ENCODE measurements around the gene PRDM10.
"Not testable (repeated sequence)": the region's sequence is repeated elsewhere in the genome, so short reads cannot be mapped to it uniquely, and the experiment has no call there.

PRDM10 gene

DNA sequence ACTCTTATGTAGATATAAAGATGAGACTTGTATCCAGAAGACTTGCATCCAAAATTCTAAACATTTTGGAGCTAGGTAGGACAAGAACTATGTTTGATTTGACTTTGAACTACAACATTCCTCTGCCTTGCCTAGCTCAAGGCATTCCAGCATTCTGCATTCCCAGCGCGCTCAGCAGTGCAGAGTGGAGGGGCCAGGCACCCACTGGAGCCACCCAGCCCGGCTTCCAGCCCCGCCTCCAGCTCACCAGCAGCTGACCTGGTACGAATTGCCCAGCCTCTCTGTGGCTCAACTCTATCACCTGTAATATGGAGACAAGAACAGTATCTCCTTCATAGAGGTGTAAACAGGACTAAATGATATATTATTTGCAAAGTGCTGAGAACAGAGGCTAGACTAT, 28.8 kb downstream of the PRDM10 start:
- no peak for DNase-seq

DNA sequence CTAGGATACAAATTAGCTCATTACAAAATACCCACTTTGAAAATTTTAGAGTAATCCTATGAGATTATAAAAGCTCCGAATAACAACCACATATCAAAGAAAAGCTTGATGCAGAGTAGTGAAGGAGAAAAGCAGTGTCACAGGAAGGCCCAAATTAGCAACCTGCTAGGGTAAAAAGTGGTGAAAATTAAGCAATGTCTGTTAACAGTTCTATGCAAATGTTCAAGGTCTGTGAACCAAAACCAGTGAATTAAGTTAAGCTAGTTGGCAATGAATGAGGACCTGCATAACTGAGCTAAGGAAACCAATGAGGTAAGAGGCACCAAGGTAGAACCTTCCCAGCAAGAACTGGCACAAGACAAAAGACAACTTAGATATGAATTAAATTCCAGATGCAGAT, 29.6 kb downstream of the PRDM10 start:
- no peak for DNase-seq

DNA sequence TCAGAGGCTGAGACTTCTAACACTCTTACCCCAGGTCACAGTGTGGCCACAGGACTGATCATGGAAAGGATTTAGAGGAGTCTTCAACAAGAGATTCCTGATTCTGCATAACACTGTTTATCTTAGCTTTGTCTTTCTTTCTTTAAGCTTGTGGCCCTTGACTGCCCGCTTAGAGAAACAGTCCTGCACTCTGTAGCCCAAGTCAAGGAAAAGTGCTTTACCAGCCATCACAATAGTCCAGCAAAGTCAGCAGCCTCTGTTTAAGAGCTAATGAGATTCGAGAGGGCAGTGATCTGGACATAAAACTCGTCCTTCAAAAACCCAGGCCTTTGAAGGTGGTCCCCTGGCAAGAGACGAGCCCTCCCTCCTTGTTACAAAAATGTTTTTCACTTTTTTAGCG, 30.0 kb downstream of the PRDM10 start:
- DNase-seq: no peak

DNA sequence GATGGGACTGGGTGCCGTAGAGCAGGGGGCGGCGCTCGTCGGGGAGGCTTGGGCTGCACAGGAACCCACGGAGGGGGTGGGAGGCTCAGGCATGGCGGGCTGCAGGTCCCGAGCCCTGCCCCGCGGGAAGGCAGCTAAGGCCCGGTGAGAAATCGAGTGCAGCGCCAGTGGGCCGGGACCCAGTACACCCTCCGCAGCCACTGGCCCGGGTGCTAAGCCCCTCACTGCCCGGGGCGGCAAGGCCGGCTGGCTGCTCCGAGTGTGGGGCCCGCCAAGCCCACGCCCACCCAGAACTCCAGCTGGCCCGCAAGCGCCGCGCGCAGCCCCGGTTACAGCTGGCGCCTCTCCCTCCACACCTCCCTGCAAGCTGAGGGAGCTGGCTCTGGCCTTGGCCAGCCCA, 30.8 kb downstream of the PRDM10 start:
- DNase-seq: not testable (repeated sequence)

DNA sequence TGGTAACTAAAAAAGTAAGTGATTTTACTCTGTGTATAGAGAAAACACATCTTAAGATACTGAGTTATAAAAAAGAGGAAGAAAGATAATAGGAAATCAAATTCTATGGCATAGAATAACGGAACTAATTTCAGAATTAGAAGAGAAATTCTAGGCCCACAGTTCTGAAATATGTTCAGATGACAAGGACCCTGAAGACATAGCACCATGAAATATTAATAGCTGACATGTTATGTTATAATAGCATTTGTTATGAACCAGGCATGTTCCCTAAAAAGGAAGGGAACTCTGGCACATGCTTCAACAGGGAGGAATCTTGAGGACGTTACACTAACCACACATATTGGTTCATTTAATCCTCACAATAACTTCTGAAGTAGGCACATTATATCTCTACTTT, 32.7 kb downstream of the PRDM10 start:
- no peak for DNase-seq

DNA sequence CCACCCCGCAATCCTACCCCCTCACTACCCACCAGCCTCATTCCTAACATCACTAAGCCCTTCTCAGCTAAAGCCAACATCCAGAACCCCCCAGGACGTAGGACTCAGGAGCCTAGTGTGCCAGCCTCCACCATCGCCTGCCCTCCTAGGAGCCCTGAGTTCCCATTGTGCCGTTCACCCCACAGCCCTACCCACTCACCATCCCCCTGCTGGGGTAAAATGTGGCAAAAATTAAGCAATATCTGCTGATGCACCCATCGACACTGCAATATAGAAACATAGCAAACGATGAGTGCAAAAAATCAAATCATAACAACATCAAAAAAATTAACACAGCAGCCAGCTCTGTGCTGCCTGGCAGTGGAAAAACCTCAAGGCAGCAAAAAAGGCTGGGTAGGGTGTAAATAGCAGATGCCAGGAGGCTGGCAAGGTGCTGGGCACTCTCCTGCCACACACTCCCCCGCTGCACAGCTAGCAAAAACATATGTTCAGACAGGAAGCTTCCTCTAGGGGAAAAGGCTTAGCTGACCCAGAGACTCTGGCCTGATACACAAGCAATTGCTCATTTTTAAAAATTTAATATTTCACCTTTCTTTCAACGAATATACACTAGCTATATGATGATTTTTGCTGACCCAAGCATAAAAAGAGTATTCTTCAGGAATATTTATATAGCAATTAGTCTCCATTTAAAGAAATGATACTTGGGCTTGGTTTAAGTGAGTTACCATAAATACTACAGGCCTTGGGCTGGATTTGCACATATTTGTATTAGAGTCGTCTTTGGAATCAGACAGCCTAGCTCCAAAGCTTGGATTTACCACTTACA, 33.8 kb downstream of the PRDM10 start:
- no peak for DNase-seq

DNA sequence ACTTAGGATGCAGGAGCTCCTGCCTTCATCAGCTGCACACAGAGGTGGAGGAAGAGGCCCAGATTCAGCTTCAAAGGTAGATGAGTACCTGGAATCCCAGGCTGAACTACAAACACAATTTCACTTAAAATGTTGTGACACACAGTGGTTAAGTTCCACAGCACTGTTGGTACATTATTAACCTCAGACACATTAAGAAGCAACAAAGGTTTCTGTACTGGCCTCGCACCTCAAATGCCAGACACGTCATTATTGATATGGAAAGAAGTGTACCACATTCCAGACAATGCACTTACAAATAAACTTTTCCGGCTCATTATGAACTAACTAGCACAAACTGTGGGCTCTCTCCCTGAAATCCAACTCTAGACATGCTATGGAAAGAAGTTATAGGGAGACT, 34.6 kb downstream of the PRDM10 start:
- DNase-seq: no peak

DNA sequence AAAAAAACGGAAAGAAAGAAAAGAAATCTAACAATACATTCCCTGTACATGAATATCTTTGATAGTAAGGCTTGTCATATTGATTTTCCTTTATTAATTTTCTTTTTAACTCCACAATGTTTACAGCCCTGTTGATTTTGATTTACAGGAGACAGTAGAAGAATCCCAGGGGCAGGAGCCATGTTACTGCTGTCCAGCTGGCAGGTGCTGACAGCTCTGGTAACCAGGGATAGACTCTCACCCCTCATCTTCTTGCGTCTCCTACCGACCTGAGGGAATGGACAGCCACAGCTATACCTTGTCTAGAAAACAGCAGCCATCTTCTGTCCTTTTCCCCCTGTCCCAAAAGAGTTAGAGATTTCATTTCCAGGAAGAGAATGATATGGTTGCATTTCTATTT, 37.4 kb downstream of the PRDM10 start:
- DNase-seq: no peak

DNA sequence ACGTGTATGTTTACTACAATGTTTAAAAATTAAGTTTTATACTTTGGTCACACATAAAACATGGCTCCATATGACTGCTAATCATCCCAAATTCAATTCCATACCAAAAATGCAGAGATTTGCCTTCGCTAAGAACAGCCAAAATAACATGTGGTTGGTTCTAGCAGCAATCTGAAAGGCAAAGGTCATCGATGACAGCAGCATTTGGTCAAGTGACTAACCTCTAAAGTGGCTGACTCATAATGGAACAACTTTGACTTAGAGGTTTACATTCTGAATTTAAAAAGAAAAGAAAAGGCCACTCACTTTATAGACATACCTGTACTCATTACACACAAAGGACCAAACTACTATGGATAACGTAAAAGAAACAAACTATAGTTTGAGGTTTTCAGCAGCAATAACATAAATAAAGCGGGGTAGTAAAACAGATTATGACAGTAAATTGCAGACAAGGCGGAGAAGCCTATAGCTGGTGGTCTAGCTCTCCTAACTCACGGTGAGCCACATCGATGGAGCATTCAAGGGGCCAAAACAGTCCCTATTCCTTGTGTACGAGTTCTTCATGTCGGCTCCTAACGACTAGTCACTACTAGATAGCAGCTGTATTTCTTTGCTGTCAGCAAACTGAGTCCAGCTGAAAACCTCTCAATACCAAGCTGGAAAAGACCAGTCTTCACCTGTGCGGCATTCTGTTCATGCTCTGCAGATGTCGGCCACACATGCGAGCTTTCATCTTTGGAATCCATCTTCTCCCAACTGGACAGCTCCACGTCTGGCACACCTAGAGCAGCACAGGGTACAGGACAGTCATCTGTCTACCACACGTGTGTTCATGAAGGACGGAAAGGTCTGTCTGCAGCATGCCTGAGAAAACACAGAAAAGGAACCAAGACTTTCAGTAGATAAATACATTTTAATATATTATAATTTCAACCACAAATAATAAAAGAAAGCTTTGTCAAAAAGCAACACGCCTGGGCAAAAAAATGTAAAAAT, 42.1 kb downstream of the PRDM10 start:
- DNase-seq: no peak

DNA sequence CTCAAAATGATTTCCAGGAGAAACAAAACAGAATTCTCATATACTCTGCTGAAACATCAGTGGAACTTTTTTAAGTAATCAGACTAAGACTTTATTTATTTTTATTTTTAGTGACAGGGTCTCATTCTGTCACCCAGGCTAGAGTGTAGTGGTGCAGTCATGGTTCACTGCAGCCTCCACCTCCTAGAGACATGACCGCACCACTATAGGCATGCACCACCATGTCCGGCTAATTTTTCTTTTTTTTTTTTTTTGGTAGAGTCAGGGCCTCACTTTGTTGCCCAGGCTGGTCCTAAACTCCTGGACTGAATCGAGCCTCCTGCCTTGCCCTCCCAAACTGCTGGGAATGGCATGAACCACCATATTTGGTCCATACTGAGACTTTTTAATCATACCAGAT, 42.9 kb downstream of the PRDM10 start:
- no peak for DNase-seq

DNA sequence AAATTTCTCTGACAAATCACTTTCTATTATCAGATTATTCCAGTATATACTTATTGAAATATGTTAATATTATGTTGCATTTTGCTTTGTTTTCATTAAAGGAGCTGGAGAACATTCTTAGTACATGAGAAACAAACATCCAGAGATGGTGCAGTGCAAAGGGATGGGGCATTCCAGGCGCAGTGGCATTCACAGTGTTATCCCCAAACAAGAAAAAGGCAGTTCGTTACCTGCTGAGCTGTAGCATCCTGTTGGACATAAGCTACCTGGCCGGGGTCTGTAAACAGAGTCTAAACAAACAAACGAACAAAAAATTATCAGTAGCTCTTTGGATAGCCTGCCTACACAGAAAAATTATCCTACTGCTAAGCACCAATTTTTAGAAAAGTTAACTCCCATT, 47.4 kb downstream of the PRDM10 start:
- DNase-seq: no peak

DNA sequence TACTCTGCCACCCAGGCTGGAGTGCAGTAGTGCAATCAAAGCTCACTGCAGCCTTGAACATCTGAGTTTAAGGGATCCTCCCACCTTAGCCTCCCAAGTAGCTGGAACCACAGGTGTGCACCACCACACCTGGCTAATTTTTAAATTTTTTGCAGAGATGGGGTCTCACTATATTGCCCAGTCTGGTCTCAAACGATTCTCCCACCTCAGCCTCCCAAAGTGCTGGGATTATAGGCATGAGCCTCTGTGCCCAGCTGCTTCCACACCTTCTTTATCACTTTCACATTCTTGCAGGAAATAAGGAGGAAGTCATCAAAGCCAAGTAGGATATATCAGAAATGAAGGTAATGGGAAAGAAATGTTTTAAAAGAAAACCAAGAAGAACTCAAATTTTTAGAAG, 47.9 kb downstream of the PRDM10 start:
- not testable (repeated sequence) for DNase-seq

DNA sequence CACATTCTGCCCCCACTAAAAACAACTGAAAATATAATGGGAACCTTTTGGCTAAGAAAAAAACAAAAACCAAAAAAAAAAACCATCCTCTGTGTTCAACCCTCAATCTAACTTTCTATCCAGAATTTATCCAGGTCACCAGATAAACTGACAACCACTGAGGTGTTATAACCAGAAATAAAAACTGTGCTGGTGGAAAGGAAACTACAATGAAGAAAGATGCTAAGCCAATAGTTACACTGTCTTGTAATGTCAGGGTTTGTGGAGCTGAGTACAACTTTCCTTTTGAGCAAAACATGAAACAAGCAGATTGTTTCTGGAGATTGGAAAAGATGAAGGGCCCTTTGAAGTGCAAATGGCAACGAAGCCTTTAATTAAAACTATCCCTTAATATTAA, 50.8 kb downstream of the PRDM10 start:
- no peak for DNase-seq

DNA sequence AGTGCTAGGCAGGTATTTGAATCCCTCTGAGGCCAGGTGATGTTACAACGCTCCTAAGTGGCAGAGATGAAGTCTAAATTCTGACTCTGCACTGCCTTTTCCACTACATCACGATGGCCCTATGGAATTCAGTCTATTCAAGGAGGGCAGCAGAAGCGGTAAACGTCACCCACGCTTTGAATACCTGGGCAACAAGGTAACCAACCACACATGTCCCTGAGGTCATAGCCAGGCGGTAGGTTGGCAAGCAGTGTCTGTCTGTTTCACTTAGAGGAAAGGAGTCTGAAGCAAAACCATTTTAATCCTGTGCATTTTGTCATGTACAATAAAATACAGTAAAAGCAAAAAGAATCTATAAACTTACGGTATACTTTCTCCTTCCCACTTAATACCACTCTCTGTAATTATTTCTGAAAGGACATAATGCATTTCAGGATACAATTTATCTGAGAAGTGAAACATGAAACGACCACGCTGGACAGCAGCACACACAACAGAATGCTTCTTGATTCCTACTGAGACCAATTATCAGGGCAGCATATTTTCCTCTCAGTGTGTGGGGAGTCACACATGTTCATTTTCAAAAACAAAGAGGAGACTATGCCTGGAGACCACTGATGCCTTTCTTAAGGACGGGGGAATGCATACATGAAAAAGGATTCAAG, 51.3 kb downstream of the PRDM10 start:
- no peak for DNase-seq

DNA sequence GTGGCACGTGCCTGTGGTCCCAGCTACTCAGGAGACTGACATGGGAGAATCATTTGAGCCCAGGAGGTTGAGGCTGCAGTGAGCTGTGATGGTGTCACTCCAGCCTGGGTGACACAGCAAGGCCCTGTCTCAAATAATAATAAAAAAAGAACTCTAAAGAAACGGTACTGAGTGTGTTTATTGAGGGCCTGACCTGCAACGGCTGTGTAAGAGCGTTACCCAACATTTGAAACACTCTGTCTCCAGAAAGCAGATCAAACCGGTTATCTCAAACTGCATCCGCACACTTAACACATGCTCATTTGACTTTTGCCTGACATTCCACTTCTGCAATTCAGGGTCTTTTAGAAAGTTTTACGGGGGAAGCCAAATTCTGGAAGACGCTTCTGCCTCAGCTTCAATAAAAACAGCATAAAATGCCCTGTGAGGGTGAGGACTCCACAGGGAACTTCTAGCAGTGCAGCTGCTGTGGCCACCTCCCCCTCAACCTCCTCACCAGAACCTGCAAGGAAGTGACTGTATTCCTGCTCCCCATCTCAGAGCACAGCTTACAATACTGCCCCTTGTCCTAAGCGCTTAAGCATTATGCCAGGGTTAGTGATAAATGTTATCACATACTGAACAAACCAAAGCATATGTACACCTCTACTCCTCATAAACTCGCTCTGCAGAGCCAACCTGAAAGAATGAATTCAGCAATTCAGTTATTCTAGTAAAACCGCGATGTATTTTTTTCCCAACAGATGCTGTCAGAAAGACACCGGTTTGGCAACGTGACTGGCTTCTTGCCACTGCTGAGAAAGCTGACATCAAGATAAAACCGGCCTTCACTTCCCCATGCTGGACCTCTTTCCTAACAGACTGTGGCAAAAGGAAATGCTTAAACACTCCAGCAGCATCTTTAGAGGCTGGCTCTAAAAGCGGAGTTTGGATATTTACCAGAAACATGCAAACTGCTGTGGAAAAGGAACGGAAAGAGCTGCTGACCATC, 52.2 kb downstream of the PRDM10 start:
- DNase-seq: no peak

DNA sequence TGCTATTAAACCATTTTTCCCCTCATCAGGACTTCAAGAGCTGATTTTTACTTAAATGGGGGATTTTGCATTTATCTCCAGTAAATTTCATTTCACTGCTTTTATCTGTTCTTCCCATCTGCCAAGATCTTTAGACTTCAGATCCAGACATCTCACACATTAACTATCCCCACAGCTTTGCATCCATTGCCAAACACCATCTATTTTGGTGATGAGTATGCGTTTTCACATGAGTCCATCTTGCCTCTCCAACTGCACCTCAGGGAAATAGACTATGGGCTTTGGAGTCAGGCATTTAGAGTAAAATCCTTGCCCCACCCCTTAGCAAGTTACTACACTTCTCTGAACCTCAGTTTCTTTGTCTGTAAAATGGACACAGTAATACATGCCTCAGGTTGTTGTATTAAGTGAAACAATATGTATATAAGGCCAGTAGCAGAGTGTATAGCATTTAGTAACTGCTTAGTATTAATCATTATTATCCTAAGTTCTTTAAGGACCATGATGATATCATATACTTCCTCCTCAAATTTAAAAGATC, 53.6 kb downstream of the PRDM10 start:
- no peak for DNase-seq

DNA sequence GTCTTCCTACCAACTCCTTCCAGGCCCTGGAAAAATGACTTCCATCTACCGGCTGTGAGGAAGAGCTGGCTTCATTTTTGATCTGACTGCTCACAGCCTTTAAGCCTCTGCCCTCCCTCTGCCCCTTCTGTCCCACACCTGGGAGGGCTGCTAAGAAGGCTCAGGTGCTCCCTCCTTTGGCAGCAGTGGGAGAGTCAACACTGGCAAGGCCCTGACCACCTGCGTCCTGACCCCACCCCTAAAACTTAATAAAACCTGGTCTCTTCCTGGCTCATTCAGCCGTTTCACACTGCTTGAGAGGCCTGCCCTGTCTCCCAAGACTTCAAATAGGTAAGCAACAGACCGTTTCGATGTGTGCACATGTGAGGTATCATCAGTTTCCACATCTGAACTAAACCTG, 55.2 kb downstream of the PRDM10 start:
- DNase-seq: no peak

DNA sequence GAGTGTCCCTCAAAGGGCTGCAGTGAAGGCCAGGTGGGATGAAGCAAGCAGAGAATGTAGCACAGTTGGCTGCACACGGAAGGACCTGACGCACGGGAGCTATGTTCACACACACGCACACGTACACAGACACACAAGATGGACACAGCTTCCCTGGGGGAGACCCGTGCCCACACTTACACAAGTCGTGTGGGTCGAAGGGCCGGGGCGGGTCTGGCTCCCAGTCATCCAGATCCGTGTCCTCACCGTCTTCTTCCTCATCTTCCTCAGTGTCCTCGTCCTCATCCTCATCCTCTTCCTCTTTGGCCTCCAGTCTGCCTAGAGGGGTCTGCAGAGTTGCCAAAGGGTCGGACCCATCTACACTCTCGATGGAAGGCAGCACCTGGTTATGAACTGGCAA, 55.7 kb downstream of the PRDM10 start:
- DNase-seq: no peak

DNA sequence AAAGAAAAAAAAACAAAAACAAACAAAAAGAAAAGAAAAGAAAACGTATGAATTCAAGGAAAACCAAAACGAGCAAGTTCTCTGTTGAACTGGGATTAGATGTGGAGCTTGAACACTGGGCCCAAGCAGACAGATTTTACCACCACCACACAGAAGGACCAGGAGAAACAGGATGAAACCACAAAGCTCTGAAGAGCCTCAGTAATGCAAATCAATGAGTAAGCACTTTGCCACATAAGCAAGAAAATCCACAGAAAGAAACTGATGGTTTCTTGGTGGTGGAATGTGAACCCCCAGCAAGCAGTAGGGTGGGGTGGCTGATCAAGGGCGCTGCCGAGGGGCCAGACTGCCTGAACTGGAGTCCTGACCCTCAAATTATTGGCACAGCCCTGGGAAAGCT, 56.4 kb downstream of the PRDM10 start:
- DNase-seq: no peak

DNA sequence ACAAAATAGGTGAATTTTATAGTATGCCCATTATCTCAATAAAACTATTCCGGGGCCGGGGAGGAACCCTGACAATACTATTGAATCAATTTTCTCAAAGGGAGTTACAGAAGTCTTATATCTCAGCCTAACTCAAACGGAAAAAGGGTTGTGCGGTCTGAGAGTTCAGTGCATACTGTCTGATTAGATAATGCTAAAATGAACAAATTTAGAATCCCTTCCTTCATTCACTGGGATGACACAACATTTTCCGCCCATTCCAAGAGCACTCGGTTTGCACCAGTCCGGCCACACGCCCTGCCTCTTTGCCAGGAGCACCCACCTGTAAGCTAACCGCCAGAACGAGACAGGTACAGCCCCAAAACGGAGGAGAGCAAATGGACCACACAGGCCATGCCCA, 57.3 kb downstream of the PRDM10 start:
- no peak for DNase-seq

DNA sequence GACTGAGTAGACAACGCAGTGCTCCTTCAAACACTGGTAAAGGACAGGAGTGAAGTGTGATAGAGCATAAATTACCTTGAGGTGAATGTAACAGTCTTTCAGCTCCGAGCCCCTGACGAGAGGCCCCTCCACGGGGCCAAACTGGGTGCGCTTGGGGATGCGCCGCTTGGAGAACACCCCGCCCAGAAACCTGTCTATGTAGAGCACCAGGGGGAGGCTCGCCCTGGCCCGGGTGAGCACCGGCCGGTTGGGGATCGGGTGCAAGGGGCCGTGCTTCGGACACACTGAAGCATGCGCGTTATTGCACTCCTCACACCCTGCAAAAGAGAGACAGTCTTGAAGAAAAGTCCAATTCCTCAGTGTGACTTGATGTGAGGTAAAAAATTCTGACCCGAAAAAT, 57.9 kb downstream of the PRDM10 start:
- DNase-seq: no peak

DNA sequence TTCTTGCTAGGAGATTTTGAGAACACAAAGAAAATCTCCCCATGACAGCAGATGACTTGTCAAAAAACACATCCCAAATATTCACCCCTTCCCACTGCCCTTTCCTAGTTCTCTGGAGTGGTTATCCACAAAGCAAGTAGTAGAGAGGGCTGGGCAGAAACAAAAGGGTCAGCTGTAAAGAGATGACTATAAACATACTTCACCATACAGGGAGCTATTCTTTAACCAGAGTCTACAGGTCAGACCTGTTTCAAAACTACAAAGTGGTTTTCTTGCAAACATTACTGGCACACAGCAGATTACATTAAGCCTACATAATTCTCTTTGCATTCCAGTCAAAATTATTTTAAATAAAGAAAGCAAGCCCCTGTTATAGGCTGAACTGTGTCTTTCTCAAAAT, 59.6 kb downstream of the PRDM10 start:
- no peak for DNase-seq

All from activated gamma-delta T cell treated with Interleukin-2 at 50 U/mL for 16 hours (primary cell).